WTC11 (cell line): Measurements from ENCODE around the gene KCNJ1. TPM values are rescaled to one million over a fixed set of nuclear protein-coding genes. Genes with fewer than 3 reads are reported as not detected.
A peak's percentile ranks its signal among the peaks of the same experiment; 100 is the strongest.

Source experiments
- ATAC-seq: fragments of 200-7000 bp; cut with Tn5 transposase; 2 replicates; pipeline ENCODE4 v1.10.0; 2021; ENCODE audit warnings: mild to moderate bottlenecking, moderate library complexity
- CTCF ChIA-PET: fragments of 300-600 bp; sonication (Branson Sonifier 250); formaldehyde crosslinking; loops from one replicate; lab custom pipeline; 2021; ENCODE audit warnings: antibody characterized with exemption; lab: Charles Lee
- POLR2A ChIA-PET: fragments of 350-600 bp; sonication (Branson Sonifier 250); formaldehyde crosslinking; loops from one replicate; lab custom pipeline; 2021; ENCODE audit warnings: antibody characterized with exemption; lab: Charles Lee
- DNase-seq: peaks from one replicate; pipeline ENCODE4 v3.0.0; 2021; ENCODE audit warnings: low spot score
- H3K27ac Mint-ChIP-seq: 2 replicates; pipeline ENCODE4 v1.8.0; 2021; ENCODE audit warnings: mixed read lengths
- H3K27me3 Mint-ChIP-seq: 2 replicates; pipeline ENCODE4 v1.8.0; 2021; ENCODE audit warnings: low read depth, mild to moderate bottlenecking, moderate library complexity, mixed read lengths
- H3K36me3 Mint-ChIP-seq: 2 replicates; pipeline ENCODE4 v1.8.0; 2021; ENCODE audit warnings: mixed read lengths
- H3K4me1 Mint-ChIP-seq: 2 replicates; pipeline ENCODE4 v1.8.0; 2022; ENCODE audit warnings: mixed read lengths
- H3K4me3 Mint-ChIP-seq: 2 replicates; pipeline ENCODE4 v1.8.0; 2021; ENCODE audit warnings: mild to moderate bottlenecking, moderate library complexity, mixed read lengths
- H3K9me3 Mint-ChIP-seq: 2 replicates; pipeline ENCODE4 v1.8.0; 2021; ENCODE audit warnings: mixed read lengths
- ATF1 ChIP-seq: sonication (generic); formaldehyde crosslinking; IDR thresholded peaks from 2 replicates; pipeline ENCODE4 v1.8.1; 2023; ENCODE audit warnings: mild to moderate bottlenecking, moderate library complexity, missing genetic modification reagents
- ATF6 ChIP-seq: sonication (generic); formaldehyde crosslinking; IDR thresholded peaks from 2 replicates; pipeline ENCODE4 v1.8.1; 2023; ENCODE audit warnings: mild to moderate bottlenecking, missing genetic modification reagents
- GABPB1 ChIP-seq: sonication (generic); formaldehyde crosslinking; IDR thresholded peaks from 2 replicates; pipeline ENCODE4 v1.8.1; 2023; ENCODE audit warnings: mild to moderate bottlenecking, missing genetic modification reagents
- MXD4 ChIP-seq: fragments of 250-450 bp; sonication (Bioruptor Pico); IDR thresholded peaks from 2 replicates; pipeline ENCODE4 v1.8.0; 2021; ENCODE audit warnings: mild to moderate bottlenecking, moderate library complexity, borderline replicate concordance
- NR1H2 ChIP-seq: sonication (generic); formaldehyde crosslinking; IDR thresholded peaks from 2 replicates; pipeline ENCODE4 v1.9.0; 2021; ENCODE audit warnings: mild to moderate bottlenecking, moderate library complexity, missing genetic modification reagents
- OVOL2 ChIP-seq: fragments of 250-450 bp; sonication (Bioruptor Pico); IDR thresholded peaks from 2 replicates; pipeline ENCODE4 v1.9.0; 2021; ENCODE audit warnings: mild to moderate bottlenecking, borderline replicate concordance
- RORB ChIP-seq: fragments of 250-450 bp; sonication (Bioruptor Pico); IDR thresholded peaks from 2 replicates; pipeline ENCODE4 v1.9.0; 2021; ENCODE audit warnings: mild to moderate bottlenecking
- SMAD4 ChIP-seq: sonication (generic); formaldehyde crosslinking; IDR thresholded peaks from 2 replicates; pipeline ENCODE4 v1.8.0; 2022; ENCODE audit warnings: mild to moderate bottlenecking, missing genetic modification reagents
- SP1 ChIP-seq: sonication (generic); formaldehyde crosslinking; conservative IDR thresholded peaks from 2 replicates; pipeline ENCODE4 v1.8.1; 2022; ENCODE audit warnings: missing genetic modification reagents
- TEAD1 ChIP-seq: sonication (generic); formaldehyde crosslinking; IDR thresholded peaks from 2 replicates; pipeline ENCODE4 v1.8.0; 2022; ENCODE audit warnings: mild to moderate bottlenecking, missing genetic modification reagents
- TEAD4 ChIP-seq: sonication (generic); formaldehyde crosslinking; IDR thresholded peaks from 2 replicates; pipeline ENCODE4 v1.8.0; 2022; ENCODE audit warnings: mild to moderate bottlenecking, missing genetic modification reagents
- TP53 ChIP-seq: sonication (generic); formaldehyde crosslinking; IDR thresholded peaks from 2 replicates; pipeline ENCODE4 v1.8.1; 2023; ENCODE audit warnings: mild to moderate bottlenecking, missing genetic modification reagents
- ZBTB21 ChIP-seq: sonication (generic); formaldehyde crosslinking; IDR thresholded peaks from 2 replicates; pipeline ENCODE4 v1.8.1; 2023; ENCODE audit warnings: mild to moderate bottlenecking, missing genetic modification reagents, borderline replicate concordance
- ZBTB43 ChIP-seq: sonication (generic); formaldehyde crosslinking; IDR thresholded peaks from 2 replicates; pipeline ENCODE4 v1.8.1; 2023; ENCODE audit warnings: mild to moderate bottlenecking, missing genetic modification reagents
- ZNF138 ChIP-seq: sonication (generic); formaldehyde crosslinking; conservative IDR thresholded peaks from 2 replicates; pipeline ENCODE4 v1.8.1; 2022; ENCODE audit warnings: mild to moderate bottlenecking, moderate library complexity, missing genetic modification reagents
- ZNF423 ChIP-seq: fragments of 250-450 bp; sonication (Bioruptor Pico); IDR thresholded peaks from 2 replicates; pipeline ENCODE4 v2.1.2; 2022; ENCODE audit warnings: mild to moderate bottlenecking, moderate library complexity
- ZNF425 ChIP-seq: fragments of 250-450 bp; sonication (Bioruptor Pico); conservative IDR thresholded peaks from 2 replicates; pipeline ENCODE4 v1.9.0; 2021; ENCODE audit warnings: mild to moderate bottlenecking
- total RNA-seq: library from RNA; stranded (reverse); gene quantifications from 3 replicates; pipeline ENCODE4 v1.2.3, GENCODE V29; 2021
- TF ChIP-seq, protein P1 (sequence below): sonication (generic); formaldehyde crosslinking; IDR thresholded peaks from 2 replicates; pipeline ENCODE4 v1.8.0; 2023; ENCODE audit warnings: missing genetic modification reagents
- TF ChIP-seq, protein P2 (sequence below): sonication (generic); formaldehyde crosslinking; IDR thresholded peaks from 2 replicates; pipeline ENCODE4 v1.8.0; 2022; ENCODE audit warnings: mild to moderate bottlenecking, missing genetic modification reagents
- TF ChIP-seq, protein P3 (sequence below): sonication (generic); formaldehyde crosslinking; conservative IDR thresholded peaks from 2 replicates; pipeline ENCODE4 v1.8.1; 2023; ENCODE audit warnings: mild to moderate bottlenecking, low read depth, missing genetic modification reagents, moderate library complexity

KCNJ1 gene
- total RNA-seq, 1 experiment from 2014 or later, result 0.24 TPM

DNA sequence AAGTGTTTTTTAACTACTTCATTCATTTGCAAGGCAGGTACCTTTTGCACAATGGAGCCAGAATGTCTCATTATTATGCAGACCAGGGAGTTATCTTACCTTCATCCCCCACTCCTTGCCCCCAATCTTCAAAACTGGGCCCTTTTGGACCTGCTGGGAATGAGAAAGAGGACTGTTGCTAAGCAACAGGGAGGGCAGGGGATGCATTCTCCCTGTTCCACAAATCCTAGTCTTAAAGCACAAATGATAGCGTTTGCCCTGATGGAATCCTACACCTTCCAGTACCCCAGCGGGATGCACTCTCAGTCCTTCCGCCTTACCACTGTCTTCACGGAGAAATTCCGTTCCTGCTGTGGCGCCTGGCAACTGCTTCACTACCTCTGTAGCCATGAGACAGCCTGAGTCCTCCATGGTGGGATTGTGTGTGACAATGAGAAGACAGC is 4.1 kb upstream of the KCNJ1 start (continued):
- TF ChIP-seq TEAD1 (CRISPR knock-in tag) (peak; percentile 11; the same call in 1 of the 2 replicates), ZNF138 (no peak), NR1H2 (no peak), SMAD4 (CRISPR knock-in tag) (no peak), TEAD4 (CRISPR knock-in tag) (no peak), MXD4 (CRISPR knock-in tag) (no peak), ATF6 (CRISPR knock-in tag) (no peak), ZNF423 (0 out of 2 replicates have a peak, but pooled peaks have one; percentile 8), RORB (CRISPR knock-in tag) (no peak)
- TF ChIP-seq, protein P1, sequence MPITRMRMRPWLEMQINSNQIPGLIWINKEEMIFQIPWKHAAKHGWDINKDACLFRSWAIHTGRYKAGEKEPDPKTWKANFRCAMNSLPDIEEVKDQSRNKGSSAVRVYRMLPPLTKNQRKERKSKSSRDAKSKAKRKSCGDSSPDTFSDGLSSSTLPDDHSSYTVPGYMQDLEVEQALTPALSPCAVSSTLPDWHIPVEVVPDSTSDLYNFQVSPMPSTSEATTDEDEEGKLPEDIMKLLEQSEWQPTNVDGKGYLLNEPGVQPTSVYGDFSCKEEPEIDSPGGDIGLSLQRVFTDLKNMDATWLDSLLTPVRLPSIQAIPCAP, result no peak
- TF ChIP-seq, all 79 proteins: peak for 3

DNA sequence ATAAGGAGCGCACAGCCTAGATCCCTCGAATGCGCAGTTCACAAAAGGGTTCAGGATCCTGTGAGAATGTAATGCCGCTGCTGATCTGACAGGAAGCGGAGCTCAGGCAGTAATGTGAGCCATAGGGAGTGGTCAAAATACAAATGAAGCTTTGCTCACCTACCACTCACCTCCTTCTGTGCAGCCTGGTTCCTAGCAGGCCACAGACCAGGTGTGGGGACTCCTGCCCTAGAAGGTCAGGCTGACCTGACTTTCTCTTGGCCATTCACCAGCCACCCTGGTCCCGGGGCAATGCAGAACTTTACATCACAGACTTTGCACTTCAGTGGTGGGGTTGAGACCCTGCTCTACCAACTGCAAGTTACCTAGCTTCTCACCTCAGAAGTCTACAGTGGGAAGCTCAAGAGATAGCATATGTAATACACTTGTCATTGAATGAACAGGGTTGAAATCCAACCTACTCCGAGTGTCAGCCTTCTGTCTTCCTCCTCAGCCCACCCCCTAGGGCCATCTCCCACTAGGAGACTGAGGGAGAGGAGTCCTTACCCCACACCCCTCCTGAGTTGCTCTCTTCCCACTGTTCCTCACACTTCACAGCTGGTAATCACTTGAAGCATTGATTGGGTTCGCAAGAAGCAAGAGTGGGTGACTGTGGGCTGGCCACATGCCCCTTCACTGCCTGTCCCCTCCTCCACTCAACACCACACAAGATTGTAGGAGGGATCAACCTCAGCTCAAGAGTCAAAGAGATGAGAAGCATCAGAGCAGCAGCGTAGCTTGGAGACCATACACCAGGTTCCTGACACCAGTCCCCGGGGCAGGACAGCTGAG is 2.0 kb upstream of the KCNJ1 start:
- peaks cover 46% of the 10 kb centered on the region for H3K4me1 Mint-ChIP-seq
- H3K36me3 Mint-ChIP-seq, result no peaks in the 10 kb centered on the region; the same call in 1 of the 2 replicates
- DNase-seq (no peak), ATAC-seq (no peak)
- POLR2A ChIA-PET, result no interaction called here
- no peak overlapping the region for H3K27ac Mint-ChIP-seq
- no peak overlapping the region for H3K4me3 Mint-ChIP-seq
- peaks cover 21% of the 10 kb centered on the region for H3K27me3 Mint-ChIP-seq
- CTCF ChIA-PET, result no interaction called here
- peaks cover 3% of the 10 kb centered on the region; the same call in 1 of the 2 replicates for H3K9me3 Mint-ChIP-seq
- no peak for TF ChIP-seq ATF1 (CRISPR knock-in tag)
- no peak for TF ChIP-seq ATF6 (CRISPR knock-in tag)
- TF ChIP-seq OVOL2 (CRISPR knock-in tag), result no peak
- TF ChIP-seq ZBTB43 (CRISPR knock-in tag), result no peak
- TF ChIP-seq ZBTB21 (CRISPR knock-in tag), result no peak
- TF ChIP-seq NR1H2, result no peak
- TF ChIP-seq TP53 (CRISPR knock-in tag), result no peak
- TF ChIP-seq, protein P2, sequence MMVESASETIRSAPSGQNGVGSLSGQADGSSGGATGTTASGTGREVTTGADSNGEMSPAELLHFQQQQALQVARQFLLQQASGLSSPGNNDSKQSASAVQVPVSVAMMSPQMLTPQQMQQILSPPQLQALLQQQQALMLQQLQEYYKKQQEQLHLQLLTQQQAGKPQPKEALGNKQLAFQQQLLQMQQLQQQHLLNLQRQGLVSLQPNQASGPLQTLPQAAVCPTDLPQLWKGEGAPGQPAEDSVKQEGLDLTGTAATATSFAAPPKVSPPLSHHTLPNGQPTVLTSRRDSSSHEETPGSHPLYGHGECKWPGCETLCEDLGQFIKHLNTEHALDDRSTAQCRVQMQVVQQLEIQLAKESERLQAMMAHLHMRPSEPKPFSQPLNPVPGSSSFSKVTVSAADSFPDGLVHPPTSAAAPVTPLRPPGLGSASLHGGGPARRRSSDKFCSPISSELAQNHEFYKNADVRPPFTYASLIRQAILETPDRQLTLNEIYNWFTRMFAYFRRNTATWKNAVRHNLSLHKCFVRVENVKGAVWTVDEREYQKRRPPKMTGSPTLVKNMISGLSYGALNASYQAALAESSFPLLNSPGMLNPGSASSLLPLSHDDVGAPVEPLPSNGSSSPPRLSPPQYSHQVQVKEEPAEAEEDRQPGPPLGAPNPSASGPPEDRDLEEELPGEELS, result no peak
- TF ChIP-seq ZNF425 (CRISPR knock-in tag), result no peak
- no peak for TF ChIP-seq GABPB1 (CRISPR knock-in tag)
- no peak for TF ChIP-seq RORB (CRISPR knock-in tag)
- TF ChIP-seq, protein P3, sequence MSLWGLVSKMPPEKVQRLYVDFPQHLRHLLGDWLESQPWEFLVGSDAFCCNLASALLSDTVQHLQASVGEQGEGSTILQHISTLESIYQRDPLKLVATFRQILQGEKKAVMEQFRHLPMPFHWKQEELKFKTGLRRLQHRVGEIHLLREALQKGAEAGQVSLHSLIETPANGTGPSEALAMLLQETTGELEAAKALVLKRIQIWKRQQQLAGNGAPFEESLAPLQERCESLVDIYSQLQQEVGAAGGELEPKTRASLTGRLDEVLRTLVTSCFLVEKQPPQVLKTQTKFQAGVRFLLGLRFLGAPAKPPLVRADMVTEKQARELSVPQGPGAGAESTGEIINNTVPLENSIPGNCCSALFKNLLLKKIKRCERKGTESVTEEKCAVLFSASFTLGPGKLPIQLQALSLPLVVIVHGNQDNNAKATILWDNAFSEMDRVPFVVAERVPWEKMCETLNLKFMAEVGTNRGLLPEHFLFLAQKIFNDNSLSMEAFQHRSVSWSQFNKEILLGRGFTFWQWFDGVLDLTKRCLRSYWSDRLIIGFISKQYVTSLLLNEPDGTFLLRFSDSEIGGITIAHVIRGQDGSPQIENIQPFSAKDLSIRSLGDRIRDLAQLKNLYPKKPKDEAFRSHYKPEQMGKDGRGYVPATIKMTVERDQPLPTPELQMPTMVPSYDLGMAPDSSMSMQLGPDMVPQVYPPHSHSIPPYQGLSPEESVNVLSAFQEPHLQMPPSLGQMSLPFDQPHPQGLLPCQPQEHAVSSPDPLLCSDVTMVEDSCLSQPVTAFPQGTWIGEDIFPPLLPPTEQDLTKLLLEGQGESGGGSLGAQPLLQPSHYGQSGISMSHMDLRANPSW (CRISPR knock-in tag), result no peak
- TF ChIP-seq SP1, result no peak
